Lung microvascular endothelial cell (primary cell): ENCODE measurements around the gene RNF5. TPM values are rescaled to one million over a fixed set of nuclear protein-coding genes. Genes with fewer than 3 reads are reported as not detected.
A peak's percentile ranks its signal among the peaks of the same experiment; 100 is the strongest.
"Not testable (repeated sequence)": the region's sequence is repeated elsewhere in the genome, so short reads cannot be mapped to it uniquely, and the experiment has no call there.

Experiments used
- DNase-seq, 2 donors: peaks; one replicate each; pipeline versions ENCODE4 v3.0.0 to v3.0.0-alpha.2; 2010; ENCODE audit warnings: low read depth in 2 of 2
- total RNA-seq: library from RNA; depleted of rRNA; stranded (reverse); fragments of >200 nt; gene quantifications from 2 replicates; pipeline ENCODE4 v1.2.1, GENCODE V29; 2014

RNF5 gene
- total RNA-seq, 1 donor from 2014 or later: 57.1 TPM

- DNase-seq: no peak
These were observed 26.1 kb downstream of the RNF5 start for GRCh38 chr6:32204268-32204715.

GRCh38 chr6:32208996-32209395, 30.8 kb downstream of the RNF5 start:
- DNase-seq: no peak

- DNase-seq: no peak
These were observed 32.0 kb downstream of the RNF5 start for GRCh38 chr6:32210191-32210601.

GRCh38 chr6:32211432-32211831, 33.2 kb downstream of the RNF5 start:
- DNase-seq: not testable (repeated sequence)

- no peak for DNase-seq
These were observed 34.0 kb downstream of the RNF5 start for GRCh38 chr6:32212076-32212760.

GRCh38 chr6:32213649-32214048, 35.4 kb downstream of the RNF5 start:
- DNase-seq: no peak

GRCh38 chr6:32214126-32214525, 35.9 kb downstream of the RNF5 start:
- DNase-seq: no peak

GRCh38 chr6:32215617-32216016, 37.4 kb downstream of the RNF5 start:
- DNase-seq: no peak

GRCh38 chr6:32216285-32216684, 38.1 kb downstream of the RNF5 start:
- no peak for DNase-seq

- no peak for DNase-seq
These were observed 38.8 kb downstream of the RNF5 start for GRCh38 chr6:32216998-32217397.

GRCh38 chr6:32218167-32218566, 40.0 kb downstream of the RNF5 start:
- DNase-seq: no peak

GRCh38 chr6:32220021-32220420, 41.8 kb downstream of the RNF5 start:
- no peak for DNase-seq

GRCh38 chr6:32222333-32223230, 44.4 kb downstream of the RNF5 start:
- no peak for DNase-seq

GRCh38 chr6:32223258-32224235, 45.3 kb downstream of the RNF5 start, which contains the start of gene NOTCH4:
NOTCH4 (minus strand) TSS chr6:32224067; CDS start chr6:32223928, 139 bp downstream.
- peak in 1 of 2 donors; percentile 66 for DNase-seq

GRCh38 chr6:32224696-32225095, 46.5 kb downstream of the RNF5 start:
- no peak for DNase-seq

GRCh38 chr6:32226434-32226833, 48.2 kb downstream of the RNF5 start:
- no peak for DNase-seq

Other genes with a start within 250 kb of the RNF5 start
- gene CFB, start 232.3 kb upstream of the RNF5 start, total RNA-seq: 0.44 and 0.60 TPM in 2 replicates
- 54.3 and 55.8 TPM in 2 replicates for gene NELFE, start 219.4 kb upstream of the RNF5 start, total RNA-seq
- 22.7 and 30.2 TPM in 2 replicates for gene SKIC2, start 219.2 kb upstream of the RNF5 start, total RNA-seq
- gene DXO, start 206.3 kb upstream of the RNF5 start, total RNA-seq: 5.9 and 10.1 TPM in 2 replicates
- gene C4A, start 196.3 kb upstream of the RNF5 start, total RNA-seq: 0.44 and 1.8 TPM in 2 replicates
- gene C4B, start 163.6 kb upstream of the RNF5 start, total RNA-seq: 0.44 and 1.4 TPM in 2 replicates
- not detected in 2 replicates for gene CYP21A2, start 140.0 kb upstream of the RNF5 start, total RNA-seq
- gene TNXB, start 69.1 kb upstream of the RNF5 start, total RNA-seq: 0.44 and 4.2 TPM in 2 replicates
- 9.6 and 11.5 TPM in 2 replicates for gene ATF6B, start 50.2 kb upstream of the RNF5 start, total RNA-seq
- 4.0 and 5.0 TPM in 2 replicates for gene FKBPL, start 48.1 kb upstream of the RNF5 start, total RNA-seq
- 0.20 TPM in 1 of 2 replicates, not detected in the other for gene PRRT1, start 26.5 kb upstream of the RNF5 start, total RNA-seq
- gene PPT2, start 24.3 kb upstream of the RNF5 start, total RNA-seq: 26.8 and 53.4 TPM in 2 replicates
- 0.65 and 1.2 TPM in 2 replicates for gene EGFL8, start 13.8 kb upstream of the RNF5 start, total RNA-seq
- gene AGPAT1, start 2.3 kb upstream of the RNF5 start, total RNA-seq: 8.3 and 11.9 TPM in 2 replicates
- gene AGER, start 5.8 kb downstream of the RNF5 start, total RNA-seq: 0.22 and 0.60 TPM in 2 replicates
- gene PBX2, start 11.8 kb downstream of the RNF5 start, total RNA-seq: 26.8 and 33.1 TPM in 2 replicates
- gene GPSM3, start 14.2 kb downstream of the RNF5 start, total RNA-seq: 6.2 and 7.0 TPM in 2 replicates
- 9.1 and 14.8 TPM in 2 replicates for gene NOTCH4, start 45.7 kb downstream of the RNF5 start, total RNA-seq
- gene TSBP1, start 193.5 kb downstream of the RNF5 start, total RNA-seq: not detected in 2 replicates
- not detected in 2 replicates for gene BTNL2, start 228.8 kb downstream of the RNF5 start, total RNA-seq